GM12878 (cell line): ENCODE results near the gene PXMP4. TPM values are rescaled to one million over a fixed set of nuclear protein-coding genes. Genes with fewer than 3 reads are reported as not detected.

Experiments
- ATAC-seq: fragments of 200-7000 bp; cut with Tn5 transposase; 3 replicates; pipeline ENCODE4 v1.9.1; 2020; ENCODE audit warnings: mild to moderate bottlenecking, moderate library complexity
- BruUV-seq: library from RNA; stranded (reverse); fragments of 400-500 nt; replicated peaks from 2 replicates; lab custom pipeline; 2021; lab: Mats Ljungman, UMichigan
- CTCF ChIA-PET: fragments of 300-600 bp; sonication (Branson Sonifier 250); formaldehyde crosslinking; extraction: SDS; loops from one replicate; lab custom pipeline; 2021; ENCODE audit warnings: inconsistent platforms; lab: Yijun Ruan, JAX
- POLR2A ChIA-PET: fragments of 350-600 bp; formaldehyde crosslinking; extraction: SDS; loops from one replicate; lab custom pipeline; 2021; ENCODE audit warnings: inconsistent platforms; lab: Charles Lee
- RAD21 ChIA-PET: fragments of 300-600 bp; sonication (Branson Sonifier 250); formaldehyde crosslinking; loops from one replicate; lab custom pipeline; 2023; ENCODE audit warnings: antibody characterized with exemption; ENCODE audit not compliant: unreplicated experiment; lab: Charles Lee
- SMC1A ChIA-PET: fragments of 300-600 bp; sonication (Branson Sonifier 250); formaldehyde crosslinking; loops from one replicate; lab custom pipeline; 2023; ENCODE audit not compliant: unreplicated experiment, uncharacterized antibody; lab: Charles Lee
- DNase-seq: peaks from one replicate; pipeline ENCODE4 v3.0.0-alpha.2; 2011; ENCODE audit warnings: low read depth, low spot score
- FAIRE-seq: peaks from 3 replicates; lab custom pipeline; 2011; peaks lifted over from hg19 to GRCh38; lab: Jason Lieb, UNC
- H2AFZ ChIP-seq: 2 replicates; pipeline ENCODE4 v1.6.0; 2011; ENCODE audit warnings: low read depth, low read length, control low read depth; ENCODE audit not compliant: control insufficient read depth
- H3K27ac ChIP-seq: 2 replicates; pipeline ENCODE4 v1.5.1; 2011; ENCODE audit warnings: control low read depth; ENCODE audit not compliant: control insufficient read depth, insufficient read depth
- H3K27me3 ChIP-seq, 2 experiments: replicated peaks in 1 of 2; 2 replicates each; pipeline versions ENCODE4 v1.6.0 to v1.6.1; 2011; ENCODE audit warnings: low read length in 1 of 2; ENCODE audit not compliant: control insufficient read depth in 2 of 2, insufficient read depth in 2 of 2
- H3K36me3 ChIP-seq, 2 experiments: 2 replicates each; pipeline ENCODE4 v1.5.1; 2011; ENCODE audit warnings: low read length in 1 of 2; ENCODE audit not compliant: control insufficient read depth in 2 of 2, insufficient read depth in 2 of 2
- H3K4me1 ChIP-seq: 2 replicates; pipeline ENCODE4 v1.6.1; 2011; ENCODE audit warnings: mild to moderate bottlenecking, low read length, moderate library complexity, mixed read lengths; ENCODE audit not compliant: control insufficient read depth, insufficient read depth
- H3K4me2 ChIP-seq: 2 replicates; pipeline ENCODE4 v1.6.0; 2011; ENCODE audit warnings: control low read depth; ENCODE audit not compliant: control insufficient read depth, insufficient read depth
- H3K4me3 ChIP-seq: fragments of 200-600 bp; sonication (generic); 2 replicates; pipeline ENCODE4 v1.5.1; 2016
- H3K79me2 ChIP-seq: 2 replicates; pipeline ENCODE4 v1.6.0; 2011; ENCODE audit warnings: low read length; ENCODE audit not compliant: control insufficient read depth, insufficient read depth
- H3K9ac ChIP-seq: 2 replicates; pipeline ENCODE4 v1.8.0; 2011; ENCODE audit warnings: low read length, control low read depth, mixed read lengths; ENCODE audit not compliant: control insufficient read depth, insufficient read depth
- H3K9me3 ChIP-seq: replicated peaks from 3 replicates; pipeline ENCODE4 v1.5.1; 2011; ENCODE audit warnings: mild to moderate bottlenecking, low read length; ENCODE audit not compliant: control insufficient read depth, insufficient read depth
- H4K20me1 ChIP-seq: 2 replicates; pipeline ENCODE4 v1.6.0; 2011; ENCODE audit not compliant: control insufficient read depth, insufficient read depth
- BRCA1 ChIP-seq: IDR thresholded peaks from 2 replicates; pipeline ENCODE4 v1.6.1; 2011; ENCODE audit warnings: low read depth, low read length, improper control_type of control experiment
- CBFB ChIP-seq: IDR thresholded peaks from 2 replicates; pipeline ENCODE4 v1.6.1; 2016; ENCODE audit warnings: antibody characterized with exemption, low read depth
- CREM ChIP-seq: IDR thresholded peaks from 2 replicates; pipeline ENCODE4 v1.6.1; 2014; ENCODE audit warnings: antibody characterized with exemption, low read depth
- EGR1 ChIP-seq, 2 experiments: IDR thresholded peaks; 1 replicate in 1 of 2; 2 replicates in 1 of 2; pipeline ENCODE4 v1.6.1; 2011 to 2012; ENCODE audit warnings: low read depth in 2 of 2, low read length in 2 of 2, borderline replicate concordance in 1 of 2, mild to moderate bottlenecking in 1 of 2, moderate library complexity in 1 of 2
- ETV6 ChIP-seq, 2 experiments: fragments of 450-650 bp in 1 of 2; IDR thresholded peaks in 1 of 2; conservative IDR thresholded peaks in 1 of 2; 2 replicates each; pipeline ENCODE4 v1.6.1; 2014; ENCODE audit warnings: antibody characterized with exemption in 1 of 2, borderline replicate concordance in 1 of 2, low read depth in 1 of 2, mild to moderate bottlenecking in 1 of 2, moderate library complexity in 1 of 2
- GABPA ChIP-seq: IDR thresholded peaks from 2 replicates; pipeline ENCODE4 v1.6.1; 2014; ENCODE audit warnings: antibody characterized with exemption, low read depth, mild to moderate bottlenecking, inconsistent platforms
- HDAC2 ChIP-seq: fragments of 200-600 bp; sonication (generic); IDR thresholded peaks from 2 replicates; pipeline ENCODE4 v1.6.1; 2017
- JUND ChIP-seq: IDR thresholded peaks from 2 replicates; pipeline ENCODE4 v1.6.1; 2012; ENCODE audit warnings: low read depth, mild to moderate bottlenecking, low read length, improper control_type of control experiment, moderate library complexity
- KAT2A ChIP-seq: conservative IDR thresholded peaks from 2 replicates; pipeline ENCODE4 v1.6.1; 2011; ENCODE audit warnings: low read depth, low read length; ENCODE audit not compliant: control insufficient read depth
- MEF2B ChIP-seq: fragments of 450-650 bp; IDR thresholded peaks from 2 replicates; pipeline ENCODE4 v1.6.1; 2018; ENCODE audit warnings: mild to moderate bottlenecking, moderate library complexity; ENCODE audit not compliant: partially characterized antibody, poor library complexity, severe bottlenecking
- RB1 ChIP-seq: fragments of 450-650 bp; formaldehyde crosslinking; IDR thresholded peaks from 2 replicates; pipeline ENCODE4 v1.6.1; 2017; ENCODE audit warnings: mild to moderate bottlenecking, borderline replicate concordance
- SMAD1 ChIP-seq: fragments of 450-650 bp; IDR thresholded peaks from 2 replicates; pipeline ENCODE4 v1.6.1; 2018; ENCODE audit warnings: mild to moderate bottlenecking, low read depth; ENCODE audit not compliant: partially characterized antibody
- SMC3 ChIP-seq: IDR thresholded peaks from 2 replicates; pipeline ENCODE4 v1.6.1; 2011; ENCODE audit warnings: low read length, improper control_type of control experiment, borderline replicate concordance
- ZNF207 ChIP-seq: fragments of 450-650 bp; IDR thresholded peaks from 2 replicates; pipeline ENCODE4 v1.6.1; 2014; ENCODE audit warnings: antibody characterized with exemption, mild to moderate bottlenecking, borderline replicate concordance
- WGBS: methylation state at CpG from one replicate; pipeline ENCODE4 v1.1.6; 2016; ENCODE audit warnings: low lambda C conversion rate; ENCODE audit not compliant: insufficient replicate concordance, insufficient coverage; ENCODE audit errors: missing lambda C conversion rate; 5-methylcytosine and 5-hydroxymethylcytosine counted together
- in situ Hi-C: fragments of 300-500 bp; cut with MboI; formaldehyde crosslinking; loops from 9 replicates; pipeline ENCODE4 v1.14.3; 2018; ENCODE audit warnings: mixed read lengths
- intact Hi-C: fragments of 100-400 bp; cut with micrococcal nuclease; formaldehyde crosslinking; loops from one replicate; pipeline ENCODE4 v1.14.2; 2022; ENCODE audit not compliant: unreplicated experiment
- polyA plus RNA-seq, 11 experiments: library from polyadenylated mRNA; depleted of rRNA in 4 of 11; unstranded in 6 of 11; stranded (reverse) in 5 of 11; fragments of >200 nt; fragmentation: Nextera tagmentation in 4 of 11; fragmentation: Illumina TruSeq in 1 of 11; extraction: Ambion mirVana in 4 of 11; extraction: Trizol in 1 of 11; gene quantifications; 1 replicate in 1 of 11; 2 replicates in 10 of 11; pipeline versions ENCODE4 v1.2.1 to v1.2.3, GENCODE V29; 2011 to 2016; ENCODE audit warnings: inconsistent platforms in 2 of 11, missing spikeins in 2 of 11, low read depth in 1 of 11
- total RNA-seq, 4 experiments: library from RNA; depleted of rRNA in 3 of 4; stranded (reverse); fragments of >200 nt in 3 of 4; fragmentation: Illumina TruSeq in 1 of 4; extraction: Trizol in 1 of 4; gene quantifications; 2 replicates each; pipeline versions ENCODE4 v1.2.1 to v1.2.3, GENCODE V29; 2013 to 2021
- TF ChIP-seq, protein P1 (sequence below): IDR thresholded peaks from 2 replicates; pipeline ENCODE4 v1.6.1; 2011; ENCODE audit warnings: borderline replicate concordance, low read depth, mild to moderate bottlenecking, moderate library complexity, low read length; ENCODE audit not compliant: insufficient read depth, poor library complexity, severe bottlenecking

PXMP4 gene
- total and polyA plus RNA-seq, 10 of the 15 experiments (the other 5 are each of a cell fraction or from before 2014, with no cell fraction given) = 3.6 to 19.2 (median 8.6) TPM

GRCh38 chr20:33679758-33680485 lies 40.2 kb downstream of the PXMP4 start (continued):
- 0 out of 3 replicates have a peak, but pooled peaks of 1 of the 2 experiments have one; percentile 21 for TF ChIP-seq EGR1 (IDR thresholded peaks at IDR 0.05; ENCODE audit: borderline replicate concordance in 1 of 2, low read depth in 2 of 2, low read length in 2 of 2)
- TF ChIP-seq CREM = peak; percentile 69
- no peak for TF ChIP-seq SMC3
- 0 out of 4 replicates have a peak, but pooled peaks of 1 of the 2 experiments have one; percentile 14 for TF ChIP-seq ETV6 (conservative IDR thresholded peaks at IDR 0.05 in 1 of 2, IDR thresholded peaks at IDR 0.05 in 1 of 2; ENCODE audit: borderline replicate concordance in 1 of 2, low read depth in 1 of 2)
- TF ChIP-seq MEF2B = peak; percentile 76
- TF ChIP-seq CBFB = 0 out of 2 replicates have a peak, but pooled peaks have one; percentile 42
- no peak for TF ChIP-seq JUND

GRCh38 chr20:33677991-33678702 lies 42.0 kb downstream of the PXMP4 start:
- POLR2A ChIA-PET = interaction anchor here (0.6 kb wide), 1 partner anchor 49 kb away, joined by 3 read pairs; no protein-coding TSS in a partner anchor
- in situ Hi-C loops (no loop called here), intact Hi-C loops (no loop called here)
- Histone ChIP-seq H4K20me1 (no peaks in the 10 kb centered on the region), H3K79me2 (peaks cover 24% of the 10 kb centered on the region), H2AFZ (no peak overlapping the region), H3K36me3 (peaks cover 0 to 5% of the 10 kb centered on the region in 2 experiments; a peak in 3 of 4 replicates), H3K4me3 (no peak overlapping the region), H3K27ac (no peak overlapping the region), H3K9me3 (no peaks in the 10 kb centered on the region), H3K27me3 (no peaks in the 10 kb centered on the region), H3K4me1 (peaks cover 34% of the 10 kb centered on the region), H3K9ac (no peak overlapping the region), H3K4me2 (no peak overlapping the region)
- SMC1A ChIA-PET = interaction anchor here (0.6 kb wide), 1 partner anchor 59 kb away, joined by 3 read pairs; no protein-coding TSS in a partner anchor
- RAD21 ChIA-PET = interaction anchor here (1.6 kb wide), 1 partner anchor 9 kb away, joined by 3 read pairs; no protein-coding TSS in a partner anchor
- CTCF ChIA-PET = interaction anchor here (0.9 kb wide), 1 partner anchor 12 kb away, joined by 3 read pairs; the partner anchor contains the start of gene ACTL10
- BruUV-seq = no TSS peak
- no peak for DNase-seq
- no peak for ATAC-seq
- WGBS = 98% methylated on average over 15 of the region's 15 CpGs
- no peak for FAIRE-seq
- TF ChIP-seq ZNF207 = no peak
- no peak for TF ChIP-seq GABPA
- TF ChIP-seq HDAC2 = no peak
- TF ChIP-seq, protein P1, sequence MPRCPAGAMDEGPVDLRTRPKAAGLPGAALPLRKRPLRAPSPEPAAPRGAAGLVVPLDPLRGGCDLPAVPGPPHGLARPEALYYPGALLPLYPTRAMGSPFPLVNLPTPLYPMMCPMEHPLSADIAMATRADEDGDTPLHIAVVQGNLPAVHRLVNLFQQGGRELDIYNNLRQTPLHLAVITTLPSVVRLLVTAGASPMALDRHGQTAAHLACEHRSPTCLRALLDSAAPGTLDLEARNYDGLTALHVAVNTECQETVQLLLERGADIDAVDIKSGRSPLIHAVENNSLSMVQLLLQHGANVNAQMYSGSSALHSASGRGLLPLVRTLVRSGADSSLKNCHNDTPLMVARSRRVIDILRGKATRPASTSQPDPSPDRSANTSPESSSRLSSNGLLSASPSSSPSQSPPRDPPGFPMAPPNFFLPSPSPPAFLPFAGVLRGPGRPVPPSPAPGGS = no peak
- no peak for TF ChIP-seq SMAD1
- TF ChIP-seq RB1 = no peak
- TF ChIP-seq BRCA1 = no peak
- TF ChIP-seq JUND = no peak
- no peak for TF ChIP-seq KAT2A
